ENCODE results near the gene FANCE. TPM values are rescaled to one million over a fixed set of nuclear protein-coding genes. Genes with fewer than 3 reads are reported as not detected.

The FANCE gene
- total and polyA plus RNA-seq, 5 donors from 2014 or later: 4.8 to 6.6 (median 5.4) TPM

- Histone ChIP-seq H3K36me3 (ENCODE audit: control insufficient read depth, insufficient read depth, low read length) (no peaks in the 10 kb centered on the region), H3K9me3 (ENCODE audit: control insufficient read depth in 2 of 2, low read length in 2 of 2) (no peaks in the 10 kb centered on the region), H3K4me1 (ENCODE audit: control insufficient read depth, insufficient read depth, low read length, poor library complexity, severe bottlenecking) (peaks cover 17% of the 10 kb centered on the region), H3K4me3 (ENCODE audit: low read depth, low read length) (no peak overlapping the region), H3K27me3 (ENCODE audit: control insufficient read depth, insufficient read depth, low read length) (peaks cover 8% of the 10 kb centered on the region), H3K27ac (ENCODE audit: insufficient read depth, low read length, poor library complexity, severe bottlenecking) (no peak overlapping the region)
- Mint-ChIP-seq H3K4me3 (peak overlapping the region in 2 of 4 donors; percentile 86 to 87), H3K4me1 (peaks cover 0 to 16% (median 4%) of the 10 kb centered on the region in 4 donors), H3K27ac (no peak overlapping the region), H3K9me3 (peaks cover 0 to 2% (median 0%) of the 10 kb centered on the region in 7 donors), H3K36me3 (no peaks in the 10 kb centered on the region), H3K27me3 (peaks cover 40% of the 10 kb centered on the region)
- ATAC-seq (ENCODE audit: low read depth in 2 of 2): no peak
- no peak for DNase-seq
Observed at GRCh38 chr6:35499372-35499771, 47.2 kb downstream of the FANCE start.

GRCh38 chr6:35500782-35501181 is 48.6 kb downstream of the FANCE start:
- no peaks in the 10 kb centered on the region for H3K36me3 ChIP-seq (ENCODE audit: control insufficient read depth, insufficient read depth, low read length)
- H3K4me3 ChIP-seq (ENCODE audit: low read depth, low read length): no peak overlapping the region
- H3K27ac ChIP-seq (ENCODE audit: insufficient read depth, low read length, poor library complexity, severe bottlenecking): no peak overlapping the region
- H3K4me1 ChIP-seq (ENCODE audit: control insufficient read depth, insufficient read depth, low read length, poor library complexity, severe bottlenecking): peaks cover 17% of the 10 kb centered on the region
- H3K27me3 ChIP-seq (ENCODE audit: control insufficient read depth, insufficient read depth, low read length): peaks cover 8% of the 10 kb centered on the region
- ATAC-seq (ENCODE audit: low read depth in 2 of 2): no peak
- no peak for DNase-seq
- Mint-ChIP-seq H3K36me3 (no peaks in the 10 kb centered on the region), H3K4me3 (no peak overlapping the region), H3K4me1 (peaks cover 0 to 10% (median 4%) of the 10 kb centered on the region in 4 donors), H3K9me3 (peaks cover 0 to 2% (median 0%) of the 10 kb centered on the region in 7 donors), H3K27ac (peak overlapping the region in 1 of 3 donors; percentile 42), H3K27me3 (peaks cover 40% of the 10 kb centered on the region)
- H3K9me3 ChIP-seq (ENCODE audit: control insufficient read depth in 2 of 2, low read length in 2 of 2): no peaks in the 10 kb centered on the region

- Histone ChIP-seq H3K27ac (ENCODE audit: insufficient read depth, low read length, poor library complexity, severe bottlenecking) (no peak overlapping the region), H3K36me3 (ENCODE audit: control insufficient read depth, insufficient read depth, low read length) (no peaks in the 10 kb centered on the region), H3K4me1 (ENCODE audit: control insufficient read depth, insufficient read depth, low read length, poor library complexity, severe bottlenecking) (peaks cover 11% of the 10 kb centered on the region), H3K4me3 (ENCODE audit: low read depth, low read length) (no peak overlapping the region), H3K9me3 (ENCODE audit: control insufficient read depth in 2 of 2, low read length in 2 of 2) (no peaks in the 10 kb centered on the region), H3K27me3 (ENCODE audit: control insufficient read depth, insufficient read depth, low read length) (peaks cover 8% of the 10 kb centered on the region)
- DNase-seq (no peak), ATAC-seq (ENCODE audit: low read depth in 2 of 2) (no peak)
- H3K27ac Mint-ChIP-seq: peak overlapping the region in 1 of 3 donors; percentile 71
- peaks cover 0 to 7% (median 4%) of the 10 kb centered on the region in 4 donors for H3K4me1 Mint-ChIP-seq
- no peak overlapping the region for H3K4me3 Mint-ChIP-seq
- H3K9me3 Mint-ChIP-seq: peaks cover 0 to 2% (median 0%) of the 10 kb centered on the region in 7 donors
- H3K36me3 Mint-ChIP-seq: no peaks in the 10 kb centered on the region
- H3K27me3 Mint-ChIP-seq: peaks cover 38% of the 10 kb centered on the region
Observed at GRCh38 chr6:35501784-35502183, 49.6 kb downstream of the FANCE start.

GRCh38 chr6:35503534-35503933 is 51.4 kb downstream of the FANCE start:
- Histone ChIP-seq H3K36me3 (ENCODE audit: control insufficient read depth, insufficient read depth, low read length) (no peaks in the 10 kb centered on the region), H3K27me3 (ENCODE audit: control insufficient read depth, insufficient read depth, low read length) (peaks cover 10% of the 10 kb centered on the region), H3K4me1 (ENCODE audit: control insufficient read depth, insufficient read depth, low read length, poor library complexity, severe bottlenecking) (no peaks in the 10 kb centered on the region), H3K4me3 (ENCODE audit: low read depth, low read length) (no peak overlapping the region), H3K27ac (ENCODE audit: insufficient read depth, low read length, poor library complexity, severe bottlenecking) (no peak overlapping the region), H3K9me3 (ENCODE audit: control insufficient read depth in 2 of 2, low read length in 2 of 2) (no peaks in the 10 kb centered on the region)
- peaks cover 0 to 4% (median 3%) of the 10 kb centered on the region in 4 donors for H3K4me1 Mint-ChIP-seq
- H3K9me3 Mint-ChIP-seq: peaks cover 0 to under 1% (median 0%) of the 10 kb centered on the region in 7 donors
- ATAC-seq (ENCODE audit: low read depth in 2 of 2) (no peak), DNase-seq (no peak)
- H3K27ac Mint-ChIP-seq: no peak overlapping the region
- peaks cover 40% of the 10 kb centered on the region for H3K27me3 Mint-ChIP-seq
- no peak overlapping the region for H3K4me3 Mint-ChIP-seq
- H3K36me3 Mint-ChIP-seq: no peaks in the 10 kb centered on the region

- H3K4me1 Mint-ChIP-seq: no peaks in the 10 kb centered on the region
- no peaks in the 10 kb centered on the region for H3K9me3 Mint-ChIP-seq
- H3K27ac ChIP-seq (ENCODE audit: insufficient read depth, low read length, poor library complexity, severe bottlenecking): no peak overlapping the region
- no peak overlapping the region for H3K4me3 ChIP-seq (ENCODE audit: low read depth, low read length)
- no peak overlapping the region for H3K27ac Mint-ChIP-seq
- H3K27me3 Mint-ChIP-seq: peaks cover 34% of the 10 kb centered on the region
- peaks cover 5% of the 10 kb centered on the region for H3K27me3 ChIP-seq (ENCODE audit: control insufficient read depth, insufficient read depth, low read length)
- H3K4me1 ChIP-seq (ENCODE audit: control insufficient read depth, insufficient read depth, low read length, poor library complexity, severe bottlenecking): no peaks in the 10 kb centered on the region
- no peak overlapping the region for H3K4me3 Mint-ChIP-seq
- DNase-seq: no peak
- no peak for ATAC-seq (ENCODE audit: low read depth in 2 of 2)
- no peaks in the 10 kb centered on the region for H3K36me3 Mint-ChIP-seq
- no peaks in the 10 kb centered on the region for H3K36me3 ChIP-seq (ENCODE audit: control insufficient read depth, insufficient read depth, low read length)
- no peaks in the 10 kb centered on the region for H3K9me3 ChIP-seq (ENCODE audit: control insufficient read depth in 2 of 2, low read length in 2 of 2)
Observed at GRCh38 chr6:35505999-35506412, 53.9 kb downstream of the FANCE start.

- peaks cover 8% of the 10 kb centered on the region for H3K27me3 ChIP-seq (ENCODE audit: control insufficient read depth, insufficient read depth, low read length)
- H3K4me1 Mint-ChIP-seq: peaks cover 0 to 2% (median 0%) of the 10 kb centered on the region in 4 donors
- no peak overlapping the region for H3K27ac ChIP-seq (ENCODE audit: insufficient read depth, low read length, poor library complexity, severe bottlenecking)
- no peak for DNase-seq
- peaks cover 2% of the 10 kb centered on the region for H3K4me1 ChIP-seq (ENCODE audit: control insufficient read depth, insufficient read depth, low read length, poor library complexity, severe bottlenecking)
- ATAC-seq (ENCODE audit: low read depth in 2 of 2): no peak
- H3K4me3 ChIP-seq (ENCODE audit: low read depth, low read length): no peak overlapping the region
- H3K27ac Mint-ChIP-seq: no peak overlapping the region
- no peaks in the 10 kb centered on the region for H3K9me3 ChIP-seq (ENCODE audit: control insufficient read depth in 2 of 2, low read length in 2 of 2)
- H3K36me3 Mint-ChIP-seq: no peaks in the 10 kb centered on the region
- H3K36me3 ChIP-seq (ENCODE audit: control insufficient read depth, insufficient read depth, low read length): no peaks in the 10 kb centered on the region
- H3K27me3 Mint-ChIP-seq: peaks cover 36% of the 10 kb centered on the region
- H3K4me3 Mint-ChIP-seq: no peak overlapping the region
- no peaks in the 10 kb centered on the region for H3K9me3 Mint-ChIP-seq
Observed at GRCh38 chr6:35506536-35506935, 54.4 kb downstream of the FANCE start.

GRCh38 chr6:35507221-35507620 is 55.1 kb downstream of the FANCE start:
- Mint-ChIP-seq H3K27me3 (peaks cover 37% of the 10 kb centered on the region), H3K4me3 (no peak overlapping the region), H3K36me3 (no peaks in the 10 kb centered on the region), H3K4me1 (peaks cover 0 to 2% (median 0%) of the 10 kb centered on the region in 4 donors), H3K9me3 (no peaks in the 10 kb centered on the region), H3K27ac (no peak overlapping the region)
- no peak overlapping the region for H3K27ac ChIP-seq (ENCODE audit: insufficient read depth, low read length, poor library complexity, severe bottlenecking)
- peaks cover 4% of the 10 kb centered on the region for H3K4me1 ChIP-seq (ENCODE audit: control insufficient read depth, insufficient read depth, low read length, poor library complexity, severe bottlenecking)
- DNase-seq (no peak), ATAC-seq (ENCODE audit: low read depth in 2 of 2) (no peak)
- peaks cover 8% of the 10 kb centered on the region for H3K27me3 ChIP-seq (ENCODE audit: control insufficient read depth, insufficient read depth, low read length)
- H3K36me3 ChIP-seq (ENCODE audit: control insufficient read depth, insufficient read depth, low read length): no peaks in the 10 kb centered on the region
- no peaks in the 10 kb centered on the region for H3K9me3 ChIP-seq (ENCODE audit: control insufficient read depth in 2 of 2, low read length in 2 of 2)
- H3K4me3 ChIP-seq (ENCODE audit: low read depth, low read length): no peak overlapping the region

GRCh38 chr6:35508027-35508426 is 55.9 kb downstream of the FANCE start:
- Histone ChIP-seq H3K4me3 (ENCODE audit: low read depth, low read length) (no peak overlapping the region), H3K9me3 (ENCODE audit: control insufficient read depth in 2 of 2, low read length in 2 of 2) (no peaks in the 10 kb centered on the region), H3K4me1 (ENCODE audit: control insufficient read depth, insufficient read depth, low read length, poor library complexity, severe bottlenecking) (peaks cover 4% of the 10 kb centered on the region), H3K27me3 (ENCODE audit: control insufficient read depth, insufficient read depth, low read length) (peaks cover 8% of the 10 kb centered on the region), H3K27ac (ENCODE audit: insufficient read depth, low read length, poor library complexity, severe bottlenecking) (no peak overlapping the region), H3K36me3 (ENCODE audit: control insufficient read depth, insufficient read depth, low read length) (no peaks in the 10 kb centered on the region)
- H3K4me3 Mint-ChIP-seq: no peak overlapping the region
- no peak for ATAC-seq (ENCODE audit: low read depth in 2 of 2)
- no peak overlapping the region for H3K27ac Mint-ChIP-seq
- peaks cover 34% of the 10 kb centered on the region for H3K27me3 Mint-ChIP-seq
- H3K36me3 Mint-ChIP-seq: no peaks in the 10 kb centered on the region
- no peak for DNase-seq
- peaks cover 0 to 2% (median 0%) of the 10 kb centered on the region in 4 donors for H3K4me1 Mint-ChIP-seq
- no peaks in the 10 kb centered on the region for H3K9me3 Mint-ChIP-seq
